Measurements from ENCODE around the gene GABRR3.

DNA sequence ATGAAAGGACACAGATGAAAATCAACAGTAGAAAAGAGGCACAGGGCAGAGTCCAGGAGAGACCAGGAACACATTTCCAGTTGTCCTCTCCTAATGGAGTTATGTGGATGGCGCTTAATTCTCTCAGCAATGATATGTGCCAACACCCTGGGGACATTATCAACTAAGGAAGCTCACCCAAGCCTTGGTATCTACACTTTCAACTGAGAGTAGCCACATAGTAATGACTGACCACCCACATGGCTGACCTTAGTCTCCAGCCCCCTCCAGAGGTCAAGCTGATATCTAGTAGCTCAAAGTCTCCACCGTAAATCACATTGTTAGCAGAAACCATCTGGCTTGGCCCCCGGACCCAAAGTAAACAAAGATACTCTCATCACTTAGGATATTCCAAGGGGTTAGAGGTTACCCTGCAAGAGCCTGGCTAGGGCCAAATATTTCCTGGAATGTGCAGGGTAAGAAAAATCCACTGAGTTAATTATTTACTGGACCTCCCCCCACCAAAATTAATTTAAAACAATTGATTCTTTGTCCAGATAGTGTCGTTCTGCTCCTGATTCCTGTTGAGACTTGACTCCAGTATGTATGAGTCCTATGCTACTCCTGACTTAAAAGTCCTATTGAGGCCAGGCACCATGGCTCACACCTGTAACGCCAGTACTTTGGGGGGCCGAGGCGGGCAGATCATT lies 24.8 kb downstream of the GABRR3 start:
- TF ChIP-seq, protein P1, sequence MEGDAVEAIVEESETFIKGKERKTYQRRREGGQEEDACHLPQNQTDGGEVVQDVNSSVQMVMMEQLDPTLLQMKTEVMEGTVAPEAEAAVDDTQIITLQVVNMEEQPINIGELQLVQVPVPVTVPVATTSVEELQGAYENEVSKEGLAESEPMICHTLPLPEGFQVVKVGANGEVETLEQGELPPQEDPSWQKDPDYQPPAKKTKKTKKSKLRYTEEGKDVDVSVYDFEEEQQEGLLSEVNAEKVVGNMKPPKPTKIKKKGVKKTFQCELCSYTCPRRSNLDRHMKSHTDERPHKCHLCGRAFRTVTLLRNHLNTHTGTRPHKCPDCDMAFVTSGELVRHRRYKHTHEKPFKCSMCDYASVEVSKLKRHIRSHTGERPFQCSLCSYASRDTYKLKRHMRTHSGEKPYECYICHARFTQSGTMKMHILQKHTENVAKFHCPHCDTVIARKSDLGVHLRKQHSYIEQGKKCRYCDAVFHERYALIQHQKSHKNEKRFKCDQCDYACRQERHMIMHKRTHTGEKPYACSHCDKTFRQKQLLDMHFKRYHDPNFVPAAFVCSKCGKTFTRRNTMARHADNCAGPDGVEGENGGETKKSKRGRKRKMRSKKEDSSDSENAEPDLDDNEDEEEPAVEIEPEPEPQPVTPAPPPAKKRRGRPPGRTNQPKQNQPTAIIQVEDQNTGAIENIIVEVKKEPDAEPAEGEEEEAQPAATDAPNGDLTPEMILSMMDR (conservative IDR thresholded peaks at IDR 0.05; ENCODE audit: low read depth, low read length): no peak
- TF ChIP-seq EZH2 (IDR thresholded peaks at IDR 0.05; ENCODE audit: low read length, unreplicated experiment) (no peak), EZH2phosphoT487 (IDR thresholded peaks at IDR 0.05; ENCODE audit: borderline replicate concordance, low read length) (no peak)

Measured in PC-3 (cell line).